Eye (tissue), 1 donor: ENCODE data around the gene SHANK3.

Experiments used
- DNase-seq: peaks from one replicate; pipeline ENCODE4 v3.0.0-alpha.2; 2015

SHANK3 gene

GRCh38 chr22:50678651-50679521, 6.3 kb downstream of the SHANK3 start:
- DNase-seq, result no peak

- DNase-seq, result no peak
These were observed 10.7 kb downstream of the SHANK3 start for GRCh38 chr22:50683086-50683993.

- DNase-seq, result no peak
These were observed 11.4 kb downstream of the SHANK3 start for GRCh38 chr22:50683994-50684371.

- DNase-seq, result no peak
These were observed 11.9 kb downstream of the SHANK3 start for GRCh38 chr22:50684501-50684900.

GRCh38 chr22:50684986-50685385, 12.4 kb downstream of the SHANK3 start:
- no peak for DNase-seq

GRCh38 chr22:50686794-50687193, 14.2 kb downstream of the SHANK3 start:
- no peak for DNase-seq

GRCh38 chr22:50687829-50688228, 15.2 kb downstream of the SHANK3 start:
- no peak for DNase-seq

- DNase-seq, result no peak
These were observed 15.8 kb downstream of the SHANK3 start for GRCh38 chr22:50688448-50688847.

- DNase-seq, result peak; percentile 37
These were observed 18.9 kb downstream of the SHANK3 start for GRCh38 chr22:50691521-50691920.

- DNase-seq, result no peak
These were observed 20.8 kb downstream of the SHANK3 start for GRCh38 chr22:50693462-50693861.

GRCh38 chr22:50694099-50694605, 21.5 kb downstream of the SHANK3 start:
- DNase-seq, result no peak

- no peak for DNase-seq
These were observed 22.3 kb downstream of the SHANK3 start for GRCh38 chr22:50694766-50695420.

- DNase-seq, result no peak
These were observed 23.0 kb downstream of the SHANK3 start for GRCh38 chr22:50695421-50696250.

GRCh38 chr22:50696251-50696798, 23.7 kb downstream of the SHANK3 start:
- no peak for DNase-seq

GRCh38 chr22:50696799-50697561, 24.4 kb downstream of the SHANK3 start:
- peak; percentile 58 for DNase-seq

- DNase-seq, result peak; percentile 21
These were observed 25.3 kb downstream of the SHANK3 start for GRCh38 chr22:50697667-50698506.

GRCh38 chr22:50698546-50698945, 25.9 kb downstream of the SHANK3 start:
- DNase-seq, result no peak

- DNase-seq, result no peak
These were observed 26.6 kb downstream of the SHANK3 start for GRCh38 chr22:50699001-50699755.

GRCh38 chr22:50699756-50700386, 27.2 kb downstream of the SHANK3 start:
- no peak for DNase-seq
